Lower leg skin (tissue), 4 donors: ENCODE measurements around the gene GASK1B. TPM values are rescaled to one million over a fixed set of nuclear protein-coding genes. Genes with fewer than 3 reads are reported as not detected.

ENCODE experiments used
- DNase-seq, 2 donors: peaks; one replicate each; pipeline ENCODE4 v3.0.0-alpha.2; 2019; ENCODE audit warnings: low spot score in 2 of 2
- H3K4me3 ChIP-seq: fragments of 200-600 bp; sonication (generic); 2 replicates; pipeline ENCODE4 v1.5.1; 2017; ENCODE audit warnings: mild to moderate bottlenecking, low read depth; ENCODE audit not compliant: poor library complexity, severe bottlenecking
- CTCF ChIP-seq, 3 donors: fragments of 450-650 bp; IDR thresholded peaks; one replicate each; pipeline ENCODE4 v1.5.1; 2016; ENCODE audit warnings: antibody characterized with exemption in 3 of 3, mild to moderate bottlenecking in 3 of 3, moderate library complexity in 2 of 3
- POLR2A ChIP-seq, 2 donors: fragments of 450-650 bp; IDR thresholded peaks; one replicate each; pipeline ENCODE4 v1.6.1; 2016 to 2017; ENCODE audit warnings: antibody characterized with exemption in 2 of 2, mild to moderate bottlenecking in 1 of 2, moderate library complexity in 1 of 2
- WGBS, 2 donors: methylation state at CpG; one replicate each; pipeline ENCODE4 v1.1.5; 2018; 5-methylcytosine and 5-hydroxymethylcytosine counted together
- intact Hi-C: fragments of 100-400 bp; cut with DNase I; formaldehyde crosslinking; loops from one replicate; pipeline ENCODE4 v1.15.0; 2023; ENCODE audit warnings: low total_unique reads
- total RNA-seq, 4 donors: library from RNA; depleted of rRNA; stranded (reverse); fragments of >200 nt; gene quantifications; one replicate each; pipeline ENCODE4 v1.1.0, GENCODE V29; 2016

The GASK1B gene
- total RNA-seq, 4 donors from 2014 or later: 3.8 to 10.8 (median 5.3) TPM

GRCh38 chr4:158179465-158179864 lies 6.6 kb upstream of the GASK1B start:
- no peak overlapping the region for H3K4me3 ChIP-seq
- DNase-seq: no peak
- TF ChIP-seq POLR2A (IDR thresholded peaks at IDR 0.05) (no peak), CTCF (IDR thresholded peaks at IDR 0.05) (no peak)
- intact Hi-C loops: loop anchor here (10.0 kb wide), 1 partner anchor 185 kb away; no protein-coding TSS in a partner anchor
- 66 to 70% methylated on average over 3 of the region's 3 CpGs for WGBS, 2 donors

GRCh38 chr4:158176776-158177175 lies 4.0 kb upstream of the GASK1B start:
- TF ChIP-seq POLR2A (IDR thresholded peaks at IDR 0.05) (no peak), CTCF (IDR thresholded peaks at IDR 0.05) (no peak)
- intact Hi-C loops: loop anchor here (10.0 kb wide), 1 partner anchor 182 kb away; no protein-coding TSS in a partner anchor
- no peak for DNase-seq
- no peak overlapping the region for H3K4me3 ChIP-seq

GRCh38 chr4:158176108-158176507 lies 3.3 kb upstream of the GASK1B start:
- intact Hi-C loops: loop anchor here (10.0 kb wide), 1 partner anchor 181 kb away; no protein-coding TSS in a partner anchor

GRCh38 chr4:158170691-158171561 lies 1.9 kb downstream of the GASK1B start:
- intact Hi-C loops: loop anchor here (10.0 kb wide), 1 partner anchor 176 kb away; no protein-coding TSS in a partner anchor
- peak overlapping the region; percentile 25 for H3K4me3 ChIP-seq
- TF ChIP-seq CTCF (IDR thresholded peaks at IDR 0.05): no peak
- TF ChIP-seq POLR2A (IDR thresholded peaks at IDR 0.05): no peak
- 42 to 54% methylated on average over 33 to 42 of the region's 42 CpGs for WGBS, 2 donors
- peak; percentile 41 to 90 for DNase-seq

More at GRCh38 chr4:158176108-158176507, 3.3 kb upstream of the GASK1B start:
- DNase-seq: no peak
- 67 to 70% methylated on average over 2 of the region's 2 CpGs for WGBS, 2 donors
- TF ChIP-seq CTCF (IDR thresholded peaks at IDR 0.05) (no peak), POLR2A (IDR thresholded peaks at IDR 0.05) (no peak)
- no peak overlapping the region for H3K4me3 ChIP-seq

- intact Hi-C loops: loop anchor here (10.0 kb wide), 1 partner anchor 175 kb away; no protein-coding TSS in a partner anchor
- H3K4me3 ChIP-seq: peak overlapping the region; percentile 25
- TF ChIP-seq POLR2A (IDR thresholded peaks at IDR 0.05) (no peak), CTCF (IDR thresholded peaks at IDR 0.05) (no peak)
- DNase-seq: no peak
- WGBS, 2 donors: 30 to 36% methylated on average over 16 to 18 of the region's 18 CpGs
These were observed 2.7 kb downstream of the GASK1B start for GRCh38 chr4:158169931-158170690.
